ENCODE data around the gene ABHD16A. TPM values are rescaled to one million over a fixed set of nuclear protein-coding genes. Genes with fewer than 3 reads are reported as not detected.

Gene ABHD16A
- total and polyA plus RNA-seq, 2 of the 13 experiments (the other 11 are each of a cell fraction or from before 2014, with no cell fraction given) = 43.5 to 45.4 TPM

DNA sequence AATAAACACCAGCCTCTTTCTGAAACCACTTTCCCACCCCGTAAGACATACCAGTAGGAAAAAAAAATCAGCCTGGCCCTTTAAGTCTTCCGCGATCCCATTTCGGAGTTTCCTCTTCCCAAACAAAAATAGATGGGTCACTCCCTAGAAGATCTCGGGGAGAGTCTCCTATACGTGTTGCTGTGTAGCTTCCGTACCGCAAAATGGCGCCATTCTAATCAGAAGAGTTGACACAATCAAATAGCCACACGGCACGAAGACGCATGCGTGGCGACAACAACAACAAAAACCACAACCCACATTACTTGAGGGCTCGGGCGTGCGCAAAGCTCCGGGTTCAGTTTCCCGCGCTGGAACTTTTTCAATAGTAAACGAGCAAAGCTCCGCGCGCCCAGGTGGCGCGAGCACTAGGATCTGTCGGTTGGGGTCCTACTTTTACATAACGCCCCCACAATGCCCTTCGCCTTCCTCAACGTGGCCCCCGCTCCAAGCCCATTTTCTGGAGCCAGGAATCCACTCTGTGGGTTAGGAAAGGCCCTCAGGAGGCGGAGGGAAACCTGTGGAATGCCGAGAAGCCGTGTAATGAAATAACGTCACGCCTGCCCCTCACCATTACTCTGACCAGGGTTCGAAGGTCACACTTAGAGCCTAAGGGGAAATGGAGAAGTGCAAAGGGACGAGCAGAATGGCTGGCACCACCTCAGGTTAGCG is 38.2 kb downstream of the ABHD16A start, which contains the start of gene GPANK1 (continued):
- TF ChIP-seq, protein P1, sequence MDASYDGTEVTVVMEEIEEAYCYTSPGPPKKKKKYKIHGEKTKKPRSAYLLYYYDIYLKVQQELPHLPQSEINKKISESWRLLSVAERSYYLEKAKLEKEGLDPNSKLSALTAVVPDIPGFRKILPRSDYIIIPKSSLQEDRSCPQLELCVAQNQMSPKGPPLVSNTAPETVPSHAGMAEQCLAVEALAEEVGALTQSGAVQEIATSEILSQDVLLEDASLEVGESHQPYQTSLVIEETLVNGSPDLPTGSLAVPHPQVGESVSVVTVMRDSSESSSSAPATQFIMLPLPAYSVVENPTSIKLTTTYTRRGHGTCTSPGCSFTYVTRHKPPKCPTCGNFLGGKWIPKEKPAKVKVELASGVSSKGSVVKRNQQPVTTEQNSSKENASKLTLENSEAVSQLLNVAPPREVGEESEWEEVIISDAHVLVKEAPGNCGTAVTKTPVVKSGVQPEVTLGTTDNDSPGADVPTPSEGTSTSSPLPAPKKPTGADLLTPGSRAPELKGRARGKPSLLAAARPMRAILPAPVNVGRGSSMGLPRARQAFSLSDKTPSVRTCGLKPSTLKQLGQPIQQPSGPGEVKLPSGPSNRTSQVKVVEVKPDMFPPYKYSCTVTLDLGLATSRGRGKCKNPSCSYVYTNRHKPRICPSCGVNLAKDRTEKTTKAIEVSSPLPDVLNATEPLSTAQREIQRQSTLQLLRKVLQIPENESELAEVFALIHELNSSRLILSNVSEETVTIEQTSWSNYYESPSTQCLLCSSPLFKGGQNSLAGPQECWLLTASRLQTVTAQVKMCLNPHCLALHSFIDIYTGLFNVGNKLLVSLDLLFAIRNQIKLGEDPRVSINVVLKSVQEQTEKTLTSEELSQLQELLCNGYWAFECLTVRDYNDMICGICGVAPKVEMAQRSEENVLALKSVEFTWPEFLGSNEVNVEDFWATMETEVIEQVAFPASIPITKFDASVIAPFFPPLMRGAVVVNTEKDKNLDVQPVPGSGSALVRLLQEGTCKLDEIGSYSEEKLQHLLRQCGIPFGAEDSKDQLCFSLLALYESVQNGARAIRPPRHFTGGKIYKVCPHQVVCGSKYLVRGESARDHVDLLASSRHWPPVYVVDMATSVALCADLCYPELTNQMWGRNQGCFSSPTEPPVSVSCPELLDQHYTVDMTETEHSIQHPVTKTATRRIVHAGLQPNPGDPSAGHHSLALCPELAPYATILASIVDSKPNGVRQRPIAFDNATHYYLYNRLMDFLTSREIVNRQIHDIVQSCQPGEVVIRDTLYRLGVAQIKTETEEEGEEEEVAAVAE (CRISPR knock-in tag; IDR thresholded peaks at IDR 0.05; ENCODE audit: borderline replicate concordance) = no peak
- 0 out of 2 replicates have a peak, but pooled peaks have one; percentile 47 for TF ChIP-seq ZNF30 (CRISPR knock-in tag; IDR thresholded peaks at IDR 0.05)
- TF ChIP-seq, protein P2, sequence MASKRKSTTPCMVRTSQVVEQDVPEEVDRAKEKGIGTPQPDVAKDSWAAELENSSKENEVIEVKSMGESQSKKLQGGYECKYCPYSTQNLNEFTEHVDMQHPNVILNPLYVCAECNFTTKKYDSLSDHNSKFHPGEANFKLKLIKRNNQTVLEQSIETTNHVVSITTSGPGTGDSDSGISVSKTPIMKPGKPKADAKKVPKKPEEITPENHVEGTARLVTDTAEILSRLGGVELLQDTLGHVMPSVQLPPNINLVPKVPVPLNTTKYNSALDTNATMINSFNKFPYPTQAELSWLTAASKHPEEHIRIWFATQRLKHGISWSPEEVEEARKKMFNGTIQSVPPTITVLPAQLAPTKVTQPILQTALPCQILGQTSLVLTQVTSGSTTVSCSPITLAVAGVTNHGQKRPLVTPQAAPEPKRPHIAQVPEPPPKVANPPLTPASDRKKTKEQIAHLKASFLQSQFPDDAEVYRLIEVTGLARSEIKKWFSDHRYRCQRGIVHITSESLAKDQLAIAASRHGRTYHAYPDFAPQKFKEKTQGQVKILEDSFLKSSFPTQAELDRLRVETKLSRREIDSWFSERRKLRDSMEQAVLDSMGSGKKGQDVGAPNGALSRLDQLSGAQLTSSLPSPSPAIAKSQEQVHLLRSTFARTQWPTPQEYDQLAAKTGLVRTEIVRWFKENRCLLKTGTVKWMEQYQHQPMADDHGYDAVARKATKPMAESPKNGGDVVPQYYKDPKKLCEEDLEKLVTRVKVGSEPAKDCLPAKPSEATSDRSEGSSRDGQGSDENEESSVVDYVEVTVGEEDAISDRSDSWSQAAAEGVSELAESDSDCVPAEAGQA (IDR thresholded peaks at IDR 0.05; ENCODE audit: low read depth) = 0 out of 2 replicates have a peak, but pooled peaks have one; percentile 40
- TF ChIP-seq, protein P2 (CRISPR knock-in tag; IDR thresholded peaks at IDR 0.05; ENCODE audit: borderline replicate concordance) = peak; percentile 20; the same call in 1 of the 2 replicates
- TF ChIP-seq KLF12 (CRISPR knock-in tag; IDR thresholded peaks at IDR 0.05; ENCODE audit: borderline replicate concordance) = 0 out of 2 replicates have a peak, but pooled peaks have one; percentile 28
- TF ChIP-seq, protein P3, sequence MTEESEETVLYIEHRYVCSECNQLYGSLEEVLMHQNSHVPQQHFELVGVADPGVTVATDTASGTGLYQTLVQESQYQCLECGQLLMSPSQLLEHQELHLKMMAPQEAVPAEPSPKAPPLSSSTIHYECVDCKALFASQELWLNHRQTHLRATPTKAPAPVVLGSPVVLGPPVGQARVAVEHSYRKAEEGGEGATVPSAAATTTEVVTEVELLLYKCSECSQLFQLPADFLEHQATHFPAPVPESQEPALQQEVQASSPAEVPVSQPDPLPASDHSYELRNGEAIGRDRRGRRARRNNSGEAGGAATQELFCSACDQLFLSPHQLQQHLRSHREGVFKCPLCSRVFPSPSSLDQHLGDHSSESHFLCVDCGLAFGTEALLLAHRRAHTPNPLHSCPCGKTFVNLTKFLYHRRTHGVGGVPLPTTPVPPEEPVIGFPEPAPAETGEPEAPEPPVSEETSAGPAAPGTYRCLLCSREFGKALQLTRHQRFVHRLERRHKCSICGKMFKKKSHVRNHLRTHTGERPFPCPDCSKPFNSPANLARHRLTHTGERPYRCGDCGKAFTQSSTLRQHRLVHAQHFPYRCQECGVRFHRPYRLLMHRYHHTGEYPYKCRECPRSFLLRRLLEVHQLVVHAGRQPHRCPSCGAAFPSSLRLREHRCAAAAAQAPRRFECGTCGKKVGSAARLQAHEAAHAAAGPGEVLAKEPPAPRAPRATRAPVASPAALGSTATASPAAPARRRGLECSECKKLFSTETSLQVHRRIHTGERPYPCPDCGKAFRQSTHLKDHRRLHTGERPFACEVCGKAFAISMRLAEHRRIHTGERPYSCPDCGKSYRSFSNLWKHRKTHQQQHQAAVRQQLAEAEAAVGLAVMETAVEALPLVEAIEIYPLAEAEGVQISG (CRISPR knock-in tag; IDR thresholded peaks at IDR 0.05) = no peak; the same call in none of the 2 replicates
- no peak for TF ChIP-seq NFRKB (IDR thresholded peaks at IDR 0.05)
- peak; percentile 62; the same call in 1 of the 2 replicates for TF ChIP-seq ETV6 (CRISPR knock-in tag; conservative IDR thresholded peaks at IDR 0.05)
- TF ChIP-seq, protein P4, sequence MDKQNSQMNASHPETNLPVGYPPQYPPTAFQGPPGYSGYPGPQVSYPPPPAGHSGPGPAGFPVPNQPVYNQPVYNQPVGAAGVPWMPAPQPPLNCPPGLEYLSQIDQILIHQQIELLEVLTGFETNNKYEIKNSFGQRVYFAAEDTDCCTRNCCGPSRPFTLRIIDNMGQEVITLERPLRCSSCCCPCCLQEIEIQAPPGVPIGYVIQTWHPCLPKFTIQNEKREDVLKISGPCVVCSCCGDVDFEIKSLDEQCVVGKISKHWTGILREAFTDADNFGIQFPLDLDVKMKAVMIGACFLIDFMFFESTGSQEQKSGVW (CRISPR knock-in tag; IDR thresholded peaks at IDR 0.05; ENCODE audit: borderline replicate concordance) = peak; percentile 16; the same call in 1 of the 2 replicates
